Lower leg skin (tissue), 3 donors: Measurements from ENCODE around the gene PLEKHM3.

Experiments
- CTCF ChIP-seq, 3 donors: fragments of 450-650 bp; IDR thresholded peaks; one replicate each; pipeline ENCODE4 v1.5.1; 2016; ENCODE audit warnings: antibody characterized with exemption in 3 of 3, mild to moderate bottlenecking in 3 of 3, moderate library complexity in 2 of 3
- POLR2A ChIP-seq, 2 donors: fragments of 450-650 bp; IDR thresholded peaks; one replicate each; pipeline ENCODE4 v1.6.1; 2016 to 2017; ENCODE audit warnings: antibody characterized with exemption in 2 of 2, mild to moderate bottlenecking in 1 of 2, moderate library complexity in 1 of 2

GRCh38 chr2:207926989-207927300, 98.4 kb downstream of the PLEKHM3 start:
- no peak for TF ChIP-seq CTCF (IDR thresholded peaks at IDR 0.05)
- no peak for TF ChIP-seq POLR2A (IDR thresholded peaks at IDR 0.05)
